C4-2B (cell line): ENCODE measurements around the gene ZNF394.

ENCODE experiments used
- CTCF ChIP-seq: fragments of 450-650 bp; conservative IDR thresholded peaks from 2 replicates; pipeline ENCODE4 v1.5.1; 2017; ENCODE audit warnings: mild to moderate bottlenecking
- ZFX ChIP-seq: fragments of 450-650 bp; IDR thresholded peaks from 2 replicates; pipeline ENCODE4 v1.6.1; 2017

- no peak for TF ChIP-seq CTCF
- TF ChIP-seq ZFX, result no peak
Observed at GRCh38 chr7:99543916-99544315, 43.8 kb upstream of the ZNF394 start.
